Measurements from ENCODE around the gene AQP3. TPM values are rescaled to one million over a fixed set of nuclear protein-coding genes. Genes with fewer than 3 reads are reported as not detected.

AQP3 gene
- total RNA-seq, 2 experiments from 2014 or later = 99.8 to 106 TPM

DNA sequence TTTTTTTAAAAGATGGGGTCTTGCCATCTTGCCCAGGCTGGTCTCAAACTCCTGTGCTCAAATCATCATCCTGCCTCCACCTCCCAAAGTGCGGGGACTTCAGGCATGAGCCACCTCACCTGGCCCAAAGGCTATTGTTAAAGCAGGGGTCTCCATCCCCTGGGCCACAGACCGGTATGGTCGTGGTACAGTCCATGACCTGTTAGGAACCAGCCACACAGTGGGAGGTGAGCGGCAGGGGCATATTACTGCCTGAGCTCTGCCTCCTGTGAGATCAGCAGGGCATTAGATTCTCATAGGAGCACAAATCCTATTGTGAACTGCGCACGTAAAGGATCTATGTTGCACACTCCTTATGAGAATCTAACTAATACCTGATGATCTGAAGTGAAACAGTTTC is 33.6 kb upstream of the AQP3 start:
- H3K27me3 ChIP-seq (ENCODE audit: control insufficient read depth in 1 of 2, insufficient read depth in 2 of 2, low read length in 2 of 2) = no peaks in the 10 kb centered on the region
- no peaks in the 10 kb centered on the region for H3K4me1 ChIP-seq (ENCODE audit: insufficient read depth, low read length)
- no peak overlapping the region for H3K27ac ChIP-seq (ENCODE audit: low read depth in 1 of 2, low read length in 2 of 2)
- DNase-seq = no peak
- CTCF ChIA-PET = no interaction called here
- Mint-ChIP-seq H3K27me3 (no peaks in the 10 kb centered on the region), H3K4me3 (no peak overlapping the region), H3K27ac (no peak overlapping the region), H3K4me1 (ENCODE audit: low read depth) (no peaks in the 10 kb centered on the region), H3K36me3 (ENCODE audit: low read depth) (no peaks in the 10 kb centered on the region), H3K9me3 (no peaks in the 10 kb centered on the region)
- no peak for ATAC-seq (ENCODE audit: poor library complexity)
- no peak overlapping the region for H3K4me3 ChIP-seq (ENCODE audit: low read length)
- POLR2A ChIA-PET = no interaction called here
- TF ChIP-seq, protein P1, sequence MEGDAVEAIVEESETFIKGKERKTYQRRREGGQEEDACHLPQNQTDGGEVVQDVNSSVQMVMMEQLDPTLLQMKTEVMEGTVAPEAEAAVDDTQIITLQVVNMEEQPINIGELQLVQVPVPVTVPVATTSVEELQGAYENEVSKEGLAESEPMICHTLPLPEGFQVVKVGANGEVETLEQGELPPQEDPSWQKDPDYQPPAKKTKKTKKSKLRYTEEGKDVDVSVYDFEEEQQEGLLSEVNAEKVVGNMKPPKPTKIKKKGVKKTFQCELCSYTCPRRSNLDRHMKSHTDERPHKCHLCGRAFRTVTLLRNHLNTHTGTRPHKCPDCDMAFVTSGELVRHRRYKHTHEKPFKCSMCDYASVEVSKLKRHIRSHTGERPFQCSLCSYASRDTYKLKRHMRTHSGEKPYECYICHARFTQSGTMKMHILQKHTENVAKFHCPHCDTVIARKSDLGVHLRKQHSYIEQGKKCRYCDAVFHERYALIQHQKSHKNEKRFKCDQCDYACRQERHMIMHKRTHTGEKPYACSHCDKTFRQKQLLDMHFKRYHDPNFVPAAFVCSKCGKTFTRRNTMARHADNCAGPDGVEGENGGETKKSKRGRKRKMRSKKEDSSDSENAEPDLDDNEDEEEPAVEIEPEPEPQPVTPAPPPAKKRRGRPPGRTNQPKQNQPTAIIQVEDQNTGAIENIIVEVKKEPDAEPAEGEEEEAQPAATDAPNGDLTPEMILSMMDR (IDR thresholded peaks at IDR 0.05) = no peak
- H3K36me3 ChIP-seq (ENCODE audit: insufficient read depth, low read length) = no peaks in the 10 kb centered on the region
- no peaks in the 10 kb centered on the region for H3K9me3 ChIP-seq (ENCODE audit: control insufficient read depth in 1 of 2, insufficient read depth in 1 of 2, low read length in 2 of 2)
- intact Hi-C loops (cut with DNase I, micrococcal nuclease) = no loop called here

DNA sequence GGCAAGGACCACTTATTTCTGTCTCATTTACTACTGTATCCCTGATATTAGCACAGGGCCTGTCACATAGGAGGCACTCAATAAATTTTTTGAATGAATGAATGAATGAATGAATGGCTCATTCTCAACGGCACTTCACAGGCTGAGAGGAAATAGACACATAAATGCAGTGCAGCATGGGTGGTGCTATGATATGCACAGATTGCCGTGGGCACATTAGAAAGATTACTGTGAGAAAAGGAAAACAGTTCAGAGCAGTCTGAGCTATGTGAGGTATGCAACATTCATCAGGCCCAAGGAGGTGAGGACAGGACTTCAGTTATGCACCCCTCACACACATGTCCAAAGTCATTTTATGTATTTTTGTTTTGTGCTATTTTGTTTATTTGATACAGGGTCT is 32.7 kb upstream of the AQP3 start:
- Mint-ChIP-seq H3K27me3 (no peaks in the 10 kb centered on the region), H3K36me3 (ENCODE audit: low read depth) (no peaks in the 10 kb centered on the region), H3K9me3 (no peaks in the 10 kb centered on the region), H3K27ac (no peak overlapping the region), H3K4me3 (no peak overlapping the region), H3K4me1 (ENCODE audit: low read depth) (no peaks in the 10 kb centered on the region)
- Histone ChIP-seq H3K4me1 (ENCODE audit: insufficient read depth, low read length) (no peaks in the 10 kb centered on the region), H3K4me3 (ENCODE audit: low read length) (no peak overlapping the region), H3K36me3 (ENCODE audit: insufficient read depth, low read length) (no peaks in the 10 kb centered on the region), H3K27ac (ENCODE audit: low read depth in 1 of 2, low read length in 2 of 2) (no peak overlapping the region), H3K9me3 (ENCODE audit: control insufficient read depth in 1 of 2, insufficient read depth in 1 of 2, low read length in 2 of 2) (no peaks in the 10 kb centered on the region), H3K27me3 (ENCODE audit: control insufficient read depth in 1 of 2, insufficient read depth in 2 of 2, low read length in 2 of 2) (no peaks in the 10 kb centered on the region)
- ChIA-PET POLR2A (no interaction called here), CTCF (interaction anchor here (1.0 kb wide), 1 partner anchor 105 kb away, joined by 4 read pairs; no protein-coding TSS in a partner anchor)
- intact Hi-C loops (cut with DNase I, micrococcal nuclease) = no loop called here
- ATAC-seq (ENCODE audit: poor library complexity) (no peak), DNase-seq (no peak)
- TF ChIP-seq, protein P1 (IDR thresholded peaks at IDR 0.05) = no peak

DNA sequence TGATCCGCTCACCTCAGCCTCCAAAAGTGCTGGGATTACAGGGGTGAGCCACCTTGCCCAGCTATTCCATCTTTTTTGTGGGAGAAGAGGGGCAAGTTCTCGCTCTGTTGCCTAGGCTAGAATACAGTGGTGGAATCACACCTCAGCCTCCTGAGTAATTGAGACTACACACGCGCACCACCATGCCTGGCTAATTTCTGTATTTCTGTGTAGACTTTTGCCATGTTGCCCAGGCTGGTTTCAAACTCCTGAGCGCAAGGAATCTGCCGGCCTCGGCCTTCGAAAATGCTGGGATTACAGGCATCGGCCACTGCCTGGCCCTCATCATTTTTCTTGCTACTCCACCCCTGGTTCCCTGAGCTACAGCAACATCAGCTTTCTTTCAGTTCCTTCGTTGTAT is 29.1 kb upstream of the AQP3 start:
- no peak for ATAC-seq (ENCODE audit: poor library complexity)
- peaks cover 28% of the 10 kb centered on the region for H3K4me1 Mint-ChIP-seq (ENCODE audit: low read depth)
- Histone ChIP-seq H3K27ac (ENCODE audit: low read depth in 1 of 2, low read length in 2 of 2) (no peak overlapping the region), H3K4me3 (ENCODE audit: low read length) (no peak overlapping the region), H3K27me3 (ENCODE audit: control insufficient read depth in 1 of 2, insufficient read depth in 2 of 2, low read length in 2 of 2) (no peaks in the 10 kb centered on the region), H3K4me1 (ENCODE audit: insufficient read depth, low read length) (peaks cover 25% of the 10 kb centered on the region), H3K36me3 (ENCODE audit: insufficient read depth, low read length) (peaks cover 9% of the 10 kb centered on the region), H3K9me3 (ENCODE audit: control insufficient read depth in 1 of 2, insufficient read depth in 1 of 2, low read length in 2 of 2) (no peaks in the 10 kb centered on the region)
- no peak overlapping the region for H3K27ac Mint-ChIP-seq
- intact Hi-C loops (cut with DNase I, micrococcal nuclease) = loop anchor here in 1 of 2 experiments (10.0 kb wide), 2 partner anchors 312 to 452 kb away; partner anchors contain the start of genes B4GALT1 and DNAJA1
- TF ChIP-seq, protein P1 (IDR thresholded peaks at IDR 0.05) = no peak
- CTCF ChIA-PET = no interaction called here
- no peak overlapping the region for H3K4me3 Mint-ChIP-seq
- DNase-seq = no peak
- POLR2A ChIA-PET = no interaction called here
- H3K9me3 Mint-ChIP-seq = no peaks in the 10 kb centered on the region
- no peaks in the 10 kb centered on the region for H3K27me3 Mint-ChIP-seq
- peaks cover 19% of the 10 kb centered on the region for H3K36me3 Mint-ChIP-seq (ENCODE audit: low read depth)
